ENCODE measurements around the gene FAM47E.
"Not testable (repeated sequence)": the region's sequence is repeated elsewhere in the genome, so short reads cannot be mapped to it uniquely, and the experiment has no call there.

FAM47E gene

DNA sequence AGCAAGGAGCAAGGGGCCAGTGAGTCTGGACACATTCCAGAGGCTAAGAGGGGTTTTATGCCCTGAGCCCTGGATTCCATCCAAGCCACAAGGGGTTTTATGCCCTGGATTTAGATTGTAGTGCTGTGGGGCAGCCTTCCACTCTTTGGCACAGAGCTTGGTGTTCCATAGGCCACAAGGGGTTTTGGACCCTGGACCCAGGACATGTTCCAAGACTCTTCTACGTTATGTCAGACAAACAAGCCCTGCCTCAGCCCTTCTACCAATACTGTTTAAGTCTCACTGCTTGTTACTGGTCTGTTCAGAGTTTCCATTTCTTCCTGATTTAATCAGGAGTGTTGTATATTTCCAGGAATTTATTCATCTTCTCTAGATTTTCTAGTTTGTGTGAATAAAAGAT is 25.1 kb upstream of the FAM47E start:
- no peak for DNase-seq

DNA sequence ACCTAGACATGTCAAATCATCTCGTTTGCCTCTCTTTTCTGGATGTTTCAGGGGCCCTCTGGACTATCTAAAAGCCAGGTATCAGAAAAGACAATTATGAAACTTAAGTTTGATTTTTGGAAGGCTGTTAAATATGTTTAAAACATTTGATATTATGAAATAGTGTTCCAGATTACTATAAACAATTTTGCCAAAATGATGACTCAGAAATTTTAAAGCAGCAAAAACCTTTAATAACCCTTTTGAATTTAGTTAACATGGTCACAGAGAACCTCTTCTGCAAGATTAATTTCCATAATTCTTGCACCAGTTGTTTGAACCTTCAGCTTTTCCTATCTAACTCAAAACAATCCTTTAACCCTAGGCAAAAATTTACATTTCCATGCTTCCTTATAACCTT is 18.8 kb upstream of the FAM47E start:
- DNase-seq = no peak

DNA sequence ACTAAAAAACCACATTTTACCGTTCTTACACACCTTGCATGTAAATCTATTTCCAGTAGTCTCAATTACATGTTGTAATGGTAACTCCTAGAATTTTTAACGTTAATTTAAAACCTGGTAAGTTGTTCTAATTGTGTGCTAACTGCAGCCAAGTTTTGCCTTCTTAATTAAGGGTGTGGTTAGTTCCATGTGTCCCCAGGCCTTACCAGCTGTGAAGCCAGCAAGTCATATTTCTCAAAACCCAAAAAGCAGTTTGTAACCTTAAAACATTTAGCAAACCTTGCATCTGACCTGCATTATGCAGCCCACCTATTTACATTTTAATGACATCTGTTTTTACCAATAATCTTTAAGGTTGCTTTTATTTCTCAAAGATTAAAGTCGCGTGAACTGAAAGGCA is 18.4 kb upstream of the FAM47E start:
- DNase-seq = no peak

DNA sequence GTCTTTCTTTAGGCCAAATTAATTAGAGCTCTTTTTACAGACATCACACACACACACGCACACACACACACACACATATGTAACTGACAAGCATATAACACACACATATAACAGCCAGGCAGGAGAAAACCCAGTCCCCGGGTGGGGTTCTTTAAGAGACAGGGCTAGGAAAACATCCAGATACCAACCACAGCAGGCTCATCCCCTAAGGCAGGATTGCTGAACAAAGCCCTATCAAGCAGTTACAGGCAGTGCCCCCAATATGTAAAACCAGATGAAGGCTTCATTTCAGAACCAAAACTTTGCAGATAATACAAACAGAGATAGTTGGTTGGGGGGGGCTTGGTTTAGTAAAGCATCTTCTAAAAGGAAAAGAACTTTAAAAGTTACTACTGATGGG is 18.0 kb upstream of the FAM47E start:
- no peak for DNase-seq

DNA sequence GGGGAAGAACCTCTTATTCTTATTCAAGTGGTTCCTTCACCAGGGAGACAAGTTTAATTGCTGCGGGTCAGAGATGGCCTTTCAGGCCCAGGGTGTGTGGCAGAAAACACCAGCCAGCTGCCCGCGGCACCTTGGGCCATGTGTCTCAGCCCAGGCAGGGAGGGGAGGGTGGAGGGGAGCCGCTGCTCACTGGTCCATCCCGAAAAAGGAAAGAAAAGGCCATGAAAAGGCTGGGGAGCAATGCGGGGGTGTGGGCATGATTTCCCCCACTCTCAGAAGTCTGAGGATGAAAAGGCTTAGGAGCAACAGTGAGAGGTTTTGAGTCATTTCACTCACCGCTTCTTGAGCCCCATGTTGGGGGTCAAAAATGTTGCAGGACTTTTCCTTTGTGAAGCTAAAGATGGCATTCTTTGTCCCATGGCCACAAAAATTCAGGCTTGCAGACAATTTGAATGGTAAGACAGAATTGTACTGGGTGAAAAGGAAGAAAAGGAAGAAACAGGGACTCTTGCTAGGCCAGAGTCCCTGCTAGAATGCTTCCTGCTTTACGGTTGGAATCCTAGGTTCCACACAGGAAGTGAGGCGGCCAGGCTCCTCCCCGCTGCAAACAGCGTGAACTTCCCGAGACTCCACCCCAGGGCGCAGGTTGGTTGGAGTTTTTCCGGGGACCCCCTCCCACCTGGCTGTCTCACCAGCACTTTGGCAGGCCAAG is 17.4 kb upstream of the FAM47E start:
- no peak for DNase-seq

DNA sequence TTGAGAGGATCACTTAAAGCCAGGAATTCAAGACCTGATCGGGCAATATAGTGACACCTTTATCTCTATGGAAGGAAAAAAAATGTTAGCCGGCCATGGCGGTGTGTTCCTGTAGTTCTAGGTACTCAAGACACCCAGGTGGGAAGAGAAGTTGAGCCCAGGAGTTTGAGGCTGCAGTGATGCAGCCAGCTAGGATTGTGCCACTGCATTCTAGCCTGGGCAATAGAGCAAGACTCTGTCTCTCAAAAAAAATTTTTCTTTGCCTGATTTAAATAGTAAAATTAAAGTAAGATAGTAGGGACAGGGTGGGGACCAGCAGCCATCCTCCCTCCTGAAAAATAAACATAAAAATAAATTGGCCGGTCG is 16.9 kb upstream of the FAM47E start:
- DNase-seq = no peak

DNA sequence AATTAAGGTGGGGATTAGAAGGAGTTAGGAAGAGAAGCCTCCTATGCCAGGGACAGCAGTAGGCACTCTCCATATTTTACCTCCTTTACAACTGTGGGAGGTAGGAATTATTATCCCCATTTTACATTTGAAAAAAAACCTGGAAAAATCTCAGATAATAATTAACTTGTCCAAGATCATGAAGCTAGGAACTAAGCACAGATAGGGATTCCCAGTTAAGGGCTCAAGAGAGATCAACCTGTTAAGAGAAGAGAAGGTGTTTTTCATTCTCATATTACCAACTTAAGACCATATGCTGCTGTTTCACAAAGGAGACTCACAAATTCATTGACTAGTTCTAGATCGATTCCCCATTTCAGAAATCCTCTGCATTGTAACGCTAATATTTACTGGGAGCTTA is 16.1 kb upstream of the FAM47E start:
- no peak for DNase-seq

DNA sequence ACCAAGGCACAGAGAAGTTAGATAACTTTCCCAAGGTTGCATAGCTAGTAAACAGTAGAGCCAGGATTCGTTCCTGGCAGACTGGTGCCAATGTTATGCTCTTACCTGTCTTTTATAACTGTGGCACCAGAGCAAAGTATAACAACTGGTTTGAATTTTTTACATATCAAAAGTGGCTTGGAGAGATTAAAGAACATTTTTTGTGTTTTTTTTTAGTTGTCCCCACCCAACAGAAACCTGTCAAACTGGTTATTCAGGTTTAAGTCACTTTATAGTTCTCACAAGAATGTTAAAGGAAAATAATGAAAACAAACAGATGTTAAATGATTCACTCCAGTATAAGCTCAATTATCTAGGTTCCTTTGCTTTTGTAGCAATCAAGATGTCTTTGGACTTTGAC is 15.6 kb upstream of the FAM47E start:
- DNase-seq = no peak

DNA sequence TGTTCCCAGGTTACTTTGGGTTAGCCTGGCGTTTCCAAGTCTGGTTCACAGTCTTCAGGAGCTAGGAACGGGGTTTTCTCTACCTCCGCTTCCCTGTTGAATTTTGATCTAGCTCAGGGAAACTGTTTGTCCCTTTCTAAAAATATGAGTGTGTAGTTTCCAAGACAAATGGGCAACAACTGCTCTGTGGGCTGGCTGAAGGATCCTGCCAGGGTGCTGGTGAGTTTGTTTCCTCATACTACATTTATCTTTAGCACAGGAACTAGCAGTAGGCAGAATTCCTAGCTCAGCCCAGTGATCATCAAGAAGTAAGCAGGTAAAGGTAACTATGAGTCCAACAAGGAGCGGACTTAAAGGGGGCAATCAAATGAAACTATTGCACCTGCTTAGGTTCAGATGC is 13.3 kb upstream of the FAM47E start:
- no peak for DNase-seq

DNA sequence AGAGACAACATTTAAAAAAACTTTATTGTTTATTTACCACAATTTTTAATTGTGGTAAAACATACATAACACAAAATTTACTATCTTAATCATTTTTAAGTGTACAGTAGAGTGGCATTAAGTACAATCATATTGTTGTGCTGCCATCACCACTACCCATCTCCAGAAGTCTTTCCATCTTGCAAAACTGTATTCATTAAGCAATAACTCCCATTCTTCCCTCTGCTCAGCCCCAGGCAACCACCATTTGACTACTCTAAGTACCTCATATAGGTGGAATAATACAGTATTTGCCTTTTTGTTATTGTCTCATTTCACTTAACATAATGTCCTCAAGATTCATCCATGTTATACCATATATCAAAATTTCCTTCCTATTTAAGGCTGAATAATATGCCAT is 12.8 kb upstream of the FAM47E start:
- no peak for DNase-seq

DNA sequence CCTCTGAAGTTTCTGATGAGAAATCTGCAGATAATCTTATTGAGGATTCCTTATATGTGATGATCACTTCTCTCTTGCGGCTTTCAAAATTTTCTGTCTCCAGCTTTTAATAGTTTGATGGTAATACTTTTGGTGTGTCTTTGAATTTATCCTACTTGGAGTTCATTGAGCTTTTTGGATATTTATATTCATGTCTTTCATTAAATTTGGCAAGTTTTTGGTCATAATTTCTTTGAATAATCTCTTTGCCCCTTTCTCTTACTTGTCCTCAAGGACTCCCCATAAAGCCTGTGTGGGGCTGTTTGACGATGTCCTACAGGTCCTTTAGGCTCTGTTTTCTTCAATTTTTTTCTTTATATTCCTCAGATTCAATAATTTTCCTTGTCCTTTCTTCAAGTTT is 11.3 kb upstream of the FAM47E start:
- no peak for DNase-seq

DNA sequence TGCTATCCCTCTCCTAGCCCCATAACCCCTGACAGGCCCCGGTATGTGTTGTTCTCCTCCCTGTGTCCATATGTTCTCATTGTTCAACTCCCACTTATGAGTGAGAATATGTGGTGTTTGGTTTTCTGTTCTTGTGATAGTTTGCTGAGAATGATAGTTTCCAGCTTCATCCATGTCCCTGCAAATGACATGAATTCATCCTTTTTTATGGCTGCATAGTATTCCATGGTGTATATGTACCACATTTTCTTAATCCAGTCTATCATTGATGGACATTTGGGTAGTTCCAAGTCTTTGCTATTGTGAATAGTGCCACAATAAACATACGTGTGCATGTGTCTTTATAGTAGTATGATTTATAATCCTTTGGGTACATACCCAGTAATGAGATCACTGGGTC is 7.6 kb upstream of the FAM47E start:
- not testable (repeated sequence) for DNase-seq

DNA sequence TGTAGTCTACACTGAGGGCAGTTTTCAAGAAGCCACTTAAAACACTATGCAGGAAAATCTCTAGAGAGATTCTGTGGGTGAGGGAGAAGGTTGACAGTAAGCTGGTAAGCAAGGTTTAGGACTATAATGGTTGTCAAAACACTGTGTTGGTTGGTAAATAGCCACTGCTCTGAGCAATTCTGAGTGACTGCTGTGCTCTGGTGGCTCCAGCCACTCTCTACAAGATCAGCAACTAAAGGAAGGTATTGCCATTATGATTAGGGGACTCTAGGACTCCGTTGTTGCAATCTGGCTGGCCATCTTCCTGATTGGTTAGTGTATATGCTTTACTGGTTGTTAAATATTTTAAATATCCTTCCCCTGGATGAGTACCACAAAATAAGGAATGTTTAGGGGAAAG is 5.5 kb upstream of the FAM47E start:
- no peak for DNase-seq

DNA sequence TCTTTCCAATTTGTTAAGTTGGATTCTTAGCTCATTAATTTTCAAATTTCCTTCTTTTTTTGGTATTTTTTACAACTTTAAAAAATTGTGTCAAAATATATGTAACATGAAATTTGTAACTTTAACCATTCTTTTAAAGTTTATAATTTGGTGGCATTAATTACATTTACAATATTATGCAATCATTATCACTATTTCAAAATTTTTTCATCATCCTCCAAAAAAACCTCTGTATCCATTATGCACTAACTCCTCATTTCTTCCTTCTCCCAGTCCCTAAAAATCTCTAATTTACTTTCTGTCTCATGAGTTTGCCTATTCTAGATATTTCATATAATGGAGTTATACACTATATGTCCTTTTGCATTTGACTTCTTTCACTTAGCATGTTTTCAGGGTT is 4.7 kb upstream of the FAM47E start:
- no peak for DNase-seq

DNA sequence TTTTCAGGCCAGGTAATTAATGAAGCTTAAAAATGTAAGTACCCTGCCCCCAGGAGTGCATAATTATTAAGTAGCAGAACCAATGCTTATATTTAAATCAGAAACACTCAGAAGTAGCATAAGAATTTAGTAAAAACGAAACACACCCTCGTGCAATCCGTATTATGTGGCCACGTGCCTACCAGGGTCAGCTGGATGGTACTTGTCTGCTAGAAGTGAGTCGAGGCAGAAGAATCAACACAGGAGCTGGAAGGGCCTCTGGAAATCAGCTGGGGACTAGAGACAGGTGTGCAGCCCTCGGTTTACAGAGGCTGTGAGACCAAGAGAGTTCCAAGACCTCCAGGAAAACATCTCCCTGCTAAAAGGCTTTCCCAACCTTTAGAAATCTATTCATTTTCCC is 559 bp upstream of the FAM47E start:
- DNase-seq = peak; percentile 12

DNA sequence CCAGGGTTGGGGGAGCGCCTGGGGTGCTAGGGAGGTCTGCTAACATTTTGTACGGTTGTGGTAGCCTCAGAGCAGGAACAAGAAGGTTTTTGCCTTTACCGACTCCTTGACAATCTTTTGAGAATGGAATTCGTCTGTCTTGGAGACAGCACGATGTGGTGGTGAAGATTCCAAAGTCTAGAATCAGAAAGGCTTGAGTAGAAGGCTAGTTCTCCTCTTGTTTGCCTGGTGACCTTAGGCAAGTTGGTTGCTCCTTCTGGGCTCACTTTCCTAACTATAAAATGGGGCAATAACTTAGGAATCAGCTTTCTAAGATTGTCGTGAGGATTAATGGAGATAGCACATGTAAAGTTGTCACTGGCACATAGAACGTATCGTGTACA is 741 bp downstream of the FAM47E start:
- DNase-seq = no peak

DNA sequence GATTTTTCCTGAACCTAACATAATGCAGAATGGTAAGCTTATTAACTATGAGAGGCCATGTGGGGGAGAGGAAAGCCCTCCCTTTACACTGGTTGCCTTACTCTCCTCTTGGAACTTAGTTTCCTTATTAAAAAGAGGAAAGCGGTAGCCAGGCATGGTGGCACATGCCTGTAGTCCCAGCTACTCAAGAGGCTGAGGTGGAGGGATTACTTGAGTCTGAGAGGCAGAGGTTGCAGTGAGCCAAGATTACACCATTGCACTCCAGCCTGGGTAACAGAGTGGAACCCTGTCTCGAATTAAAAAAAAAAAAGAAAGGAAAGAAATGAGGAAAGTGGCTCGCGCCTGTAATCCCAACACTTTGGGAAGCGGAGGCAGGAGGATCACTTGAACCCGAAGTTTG is 2.0 kb downstream of the FAM47E start:
- DNase-seq = no peak

DNA sequence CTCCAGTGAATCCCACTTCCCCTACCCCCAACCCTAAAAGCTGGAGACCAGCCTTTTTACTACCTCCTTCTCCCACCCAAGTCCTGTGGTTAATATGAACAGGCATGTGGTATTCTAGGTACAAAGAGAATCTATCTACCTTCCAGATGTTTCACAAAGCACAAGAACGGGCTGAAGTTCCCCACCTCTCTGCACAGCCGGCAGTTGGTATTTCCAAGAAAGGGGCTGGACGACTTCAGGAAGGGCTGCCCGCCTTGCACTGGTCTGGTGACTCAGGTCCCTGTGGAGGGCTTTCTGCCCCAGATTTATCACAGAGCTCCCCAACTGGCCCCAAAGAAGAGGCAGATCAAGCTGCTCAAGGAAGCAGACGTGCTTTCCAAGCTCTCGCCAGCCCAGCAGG is 4.5 kb downstream of the FAM47E start:
- no peak for DNase-seq

DNA sequence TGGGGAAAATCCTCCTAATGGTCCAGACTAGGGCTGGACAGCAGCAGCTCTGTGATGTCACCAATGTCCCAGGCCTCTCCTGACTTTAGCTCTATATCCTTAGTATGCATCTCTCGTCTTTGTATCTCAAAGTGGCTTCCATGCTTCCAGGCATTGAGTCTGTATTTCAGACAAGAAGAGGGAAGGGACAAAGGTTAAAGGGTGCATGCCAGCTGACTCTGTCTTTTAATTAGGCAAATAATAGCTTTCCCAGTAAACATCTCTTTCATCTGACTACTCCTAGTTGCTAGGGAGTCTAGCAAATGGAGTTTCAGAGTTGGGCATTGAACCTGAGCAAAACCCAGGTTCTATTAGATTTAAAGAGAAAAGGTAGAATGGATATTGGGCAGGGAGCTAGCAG is 5.4 kb downstream of the FAM47E start:
- no peak for DNase-seq

DNA sequence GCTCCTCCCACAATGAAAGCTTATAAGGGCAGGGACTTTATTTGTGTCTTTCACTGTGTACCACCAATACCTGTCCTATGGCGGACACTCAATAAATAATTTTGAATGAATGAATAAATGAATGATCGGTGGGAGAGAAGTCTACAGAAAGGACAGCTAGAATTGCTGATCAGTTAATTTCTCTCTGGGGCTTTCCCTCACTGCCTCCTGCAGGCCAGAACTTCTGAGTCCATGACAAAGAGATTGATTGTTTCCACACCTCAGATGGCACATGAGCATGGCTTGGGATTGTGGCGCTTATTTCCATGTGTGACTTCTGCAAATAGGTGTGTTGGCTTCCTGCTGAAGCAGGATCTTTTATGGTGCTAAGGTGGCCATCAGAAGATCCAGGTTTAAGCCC is 6.3 kb downstream of the FAM47E start:
- no peak for DNase-seq

DNA sequence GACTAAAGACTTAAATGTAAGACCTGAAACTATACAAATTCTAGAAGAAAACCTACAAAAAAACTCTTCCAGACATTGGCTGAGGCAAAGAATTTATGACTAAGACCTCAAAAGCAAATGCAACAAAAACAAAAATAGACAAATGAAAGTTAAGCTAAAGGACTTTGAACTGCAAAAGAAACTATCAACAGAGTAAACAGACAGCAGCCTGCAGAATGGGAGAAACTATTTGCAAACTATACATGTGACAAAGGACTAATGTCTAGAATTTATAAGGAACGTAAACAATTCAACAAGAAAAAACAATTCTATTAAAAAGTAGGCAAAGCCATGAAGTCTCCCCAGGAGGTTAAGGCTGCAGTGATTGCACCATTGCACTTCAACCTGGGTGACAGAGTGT is 9.1 kb downstream of the FAM47E start:
- no peak for DNase-seq

DNA sequence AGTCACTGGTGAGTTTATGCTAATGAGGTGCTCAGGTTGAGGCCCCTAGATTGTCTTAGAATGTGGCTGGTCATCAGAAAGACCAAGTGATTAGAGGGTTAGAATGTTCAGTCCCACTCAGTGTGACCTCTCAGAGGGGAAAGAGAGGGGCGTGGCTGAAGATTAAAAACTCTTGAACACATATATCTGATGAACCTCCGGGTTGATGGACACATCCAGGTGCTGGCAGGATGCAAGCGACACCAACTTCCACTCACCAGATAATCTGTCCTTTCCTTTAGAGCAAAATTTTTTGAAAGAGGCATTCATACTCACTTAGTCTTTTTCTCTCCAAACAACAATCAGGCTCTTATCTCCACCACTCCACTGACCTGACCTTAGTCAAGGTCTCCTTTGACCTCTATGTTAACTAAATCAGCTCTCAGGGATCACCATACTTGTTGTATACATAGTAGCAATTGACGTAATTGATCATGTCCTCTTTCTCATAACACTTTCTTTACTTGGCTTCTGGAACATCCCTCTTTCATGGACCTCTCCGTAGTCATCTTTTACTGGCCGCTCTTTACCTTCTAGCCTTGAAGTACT is 14.2 kb downstream of the FAM47E start:
- DNase-seq = no peak

DNA sequence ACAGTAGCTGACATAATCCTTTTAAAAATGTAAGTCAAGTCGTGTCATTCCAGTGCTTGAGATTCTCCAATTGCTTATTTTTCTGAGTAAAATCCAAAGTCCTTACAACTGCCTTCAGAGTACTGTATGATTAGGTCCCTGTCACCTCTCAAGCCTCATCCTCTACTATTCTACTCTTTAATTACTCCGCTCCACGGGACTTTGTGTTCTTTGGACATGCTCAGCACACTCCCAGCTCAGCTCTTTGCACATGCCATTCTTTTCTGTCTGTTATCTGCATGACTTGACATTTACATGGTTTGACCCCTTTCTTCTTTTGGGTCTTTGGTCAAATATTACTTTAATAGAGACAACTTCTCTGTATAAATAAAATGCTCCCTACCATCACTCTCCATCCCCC is 15.1 kb downstream of the FAM47E start:
- DNase-seq = no peak

DNA sequence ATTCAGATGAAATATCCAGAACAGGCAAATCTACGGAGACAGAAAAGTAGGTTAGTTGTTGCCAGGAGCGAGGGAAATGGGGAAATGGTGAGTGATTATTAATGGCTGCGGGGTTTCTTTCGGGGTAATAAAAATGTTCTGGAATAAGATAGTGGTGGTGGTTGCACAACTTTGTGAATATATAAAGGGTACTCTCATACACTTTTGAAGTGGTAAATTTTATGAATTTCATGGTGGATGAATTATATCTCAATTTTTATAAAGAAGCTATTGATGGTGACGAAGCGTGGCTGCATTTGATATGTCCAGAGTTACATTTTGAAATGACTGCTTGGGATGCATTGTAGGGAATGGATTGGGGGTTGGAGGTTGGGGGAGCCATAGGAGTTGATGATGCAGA is 16.3 kb downstream of the FAM47E start:
- no peak for DNase-seq
